ELF-1 (cell line): ENCODE measurements around the gene SMYD1.

ENCODE experiments used
- DNase-seq: peaks from one replicate; pipeline ENCODE4 v3.0.0-alpha.2; 2016; ENCODE audit warnings: low read depth, low spot score

SMYD1 gene

GRCh38 chr2:88087073-88087472 lies 19.4 kb downstream of the SMYD1 start:
- no peak for DNase-seq

GRCh38 chr2:88087763-88088162 lies 20.1 kb downstream of the SMYD1 start:
- DNase-seq, result no peak

- no peak for DNase-seq
Measured at GRCh38 chr2:88088999-88089398, 21.4 kb downstream of the SMYD1 start.

DNA sequence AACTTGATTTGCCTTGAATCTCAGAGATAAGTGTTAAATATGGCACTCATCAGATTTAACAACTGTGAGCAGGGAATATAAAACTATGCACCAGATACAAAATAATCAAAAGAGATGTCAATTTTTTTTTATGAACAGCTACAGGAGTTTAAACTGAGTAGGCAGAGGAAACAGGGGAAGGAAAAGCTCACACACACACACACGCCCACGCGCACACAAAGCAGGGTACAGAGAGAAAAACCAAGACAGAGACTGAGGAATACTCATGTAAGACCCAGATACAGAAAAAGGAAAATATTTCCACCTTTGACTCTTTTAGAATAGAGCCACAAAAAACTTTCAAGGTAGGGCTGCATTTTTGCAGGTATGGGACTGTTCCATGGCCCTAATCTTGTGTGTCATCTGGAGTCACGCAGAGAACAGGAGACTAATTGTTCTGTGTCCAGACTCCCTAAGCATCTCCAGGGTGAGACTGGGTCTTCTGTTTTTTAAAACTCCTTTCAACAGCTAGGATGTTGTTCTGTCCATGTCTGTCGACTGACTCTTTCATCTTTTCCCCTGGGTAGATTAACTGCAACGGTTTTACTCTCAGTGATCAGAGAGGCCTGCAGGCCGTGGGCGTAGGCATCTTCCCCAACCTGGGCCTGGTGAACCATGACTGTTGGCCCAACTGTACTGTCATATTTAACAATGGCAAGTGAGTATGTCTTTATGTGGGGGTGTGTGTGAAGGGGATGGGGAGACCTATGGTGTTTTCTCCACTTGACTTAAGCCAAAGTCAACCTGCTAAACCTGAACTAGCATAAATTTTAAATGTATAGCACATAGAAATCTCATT lies 23.0 kb downstream of the SMYD1 start:
- DNase-seq, result no peak

GRCh38 chr2:88091943-88092342 lies 24.3 kb downstream of the SMYD1 start:
- DNase-seq, result no peak

DNA sequence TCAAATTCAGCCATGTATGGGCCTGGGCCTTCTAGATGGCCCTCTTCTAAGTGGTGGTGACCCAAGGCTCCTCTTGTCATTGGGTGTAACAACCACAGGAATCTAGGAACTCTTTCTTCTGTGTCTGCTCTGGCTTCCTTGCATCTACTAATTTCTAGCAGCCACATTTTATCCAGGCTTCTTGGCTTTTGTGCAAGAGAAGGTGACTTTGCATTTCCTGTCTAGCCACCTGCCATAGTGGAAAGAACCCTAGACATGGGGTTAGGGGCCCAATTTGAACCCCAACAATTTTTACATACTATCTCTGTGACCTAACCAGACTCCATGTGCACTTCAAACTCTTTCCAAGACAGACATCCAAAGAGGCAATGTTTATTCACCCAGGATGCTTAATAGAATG lies 25.1 kb downstream of the SMYD1 start:
- no peak for DNase-seq

GRCh38 chr2:88095022-88095421 lies 27.4 kb downstream of the SMYD1 start:
- DNase-seq, result no peak

GRCh38 chr2:88096708-88097107 lies 29.1 kb downstream of the SMYD1 start:
- DNase-seq, result no peak

DNA sequence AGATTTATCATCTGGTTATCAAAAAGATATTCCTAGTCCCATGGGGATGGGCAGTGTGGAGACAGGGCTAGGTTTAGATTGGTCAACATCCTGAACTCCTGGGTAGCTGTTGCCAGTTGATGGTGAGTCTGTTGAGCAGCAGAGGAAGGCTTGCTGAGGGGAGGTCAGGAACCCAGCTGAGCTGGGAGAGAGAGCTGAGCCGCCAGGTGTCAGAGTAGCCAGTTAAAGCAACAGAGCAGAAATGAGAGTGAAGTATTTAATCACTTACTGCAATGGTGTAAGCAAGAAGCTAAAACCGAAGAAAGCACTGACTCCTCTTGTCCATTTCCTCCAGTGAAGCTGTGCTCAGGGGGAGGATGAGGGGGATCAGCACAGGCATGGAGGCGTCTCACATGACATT lies 29.6 kb downstream of the SMYD1 start:
- DNase-seq, result peak; percentile 7

DNA sequence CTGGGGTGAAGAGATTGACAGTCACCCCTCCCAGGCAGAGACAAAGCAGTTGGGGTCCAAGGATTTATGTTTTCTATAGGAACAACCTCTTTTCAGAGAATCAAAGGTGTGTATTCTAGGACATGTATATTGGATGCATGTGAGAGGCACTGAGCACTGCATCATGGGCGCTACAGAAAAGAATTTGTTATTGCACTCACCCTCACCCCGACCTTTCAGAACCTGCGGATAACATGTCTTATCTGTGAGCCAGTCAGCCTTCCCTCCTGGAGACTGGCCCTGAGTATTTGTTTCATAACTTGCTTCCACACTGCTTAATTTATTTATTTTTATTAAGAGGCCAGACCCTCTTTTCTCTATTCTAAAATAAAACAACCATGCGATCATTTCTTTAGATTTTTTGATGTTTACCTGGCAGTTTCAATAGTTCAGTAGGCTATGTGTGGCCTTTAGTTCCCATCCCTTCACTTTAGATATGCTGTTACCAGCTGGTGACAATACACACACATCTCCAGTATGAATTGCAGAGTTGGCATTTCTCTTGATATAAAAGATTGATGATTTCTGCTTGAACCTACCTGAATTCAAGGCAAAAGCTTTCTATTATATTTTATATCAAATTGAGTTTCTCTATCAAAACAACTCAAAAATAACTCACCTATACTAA lies 30.4 kb downstream of the SMYD1 start:
- no peak for DNase-seq

DNA sequence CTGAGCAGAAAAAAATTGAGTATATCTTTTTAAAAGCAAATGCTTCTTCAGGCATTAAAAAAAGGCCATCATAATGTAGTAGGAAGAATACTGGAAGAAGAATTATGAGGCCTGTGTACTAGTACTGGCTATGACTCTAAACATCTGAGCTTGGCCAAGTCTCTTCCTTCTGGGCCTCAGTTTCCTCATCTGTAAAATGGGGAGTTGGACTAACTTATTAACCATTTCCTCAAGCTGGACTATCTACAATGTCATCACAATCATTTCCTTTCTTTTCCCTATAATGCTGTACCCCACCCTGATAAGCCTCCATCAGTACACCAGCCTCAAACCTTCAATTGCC lies 30.9 kb downstream of the SMYD1 start:
- DNase-seq, result no peak

DNA sequence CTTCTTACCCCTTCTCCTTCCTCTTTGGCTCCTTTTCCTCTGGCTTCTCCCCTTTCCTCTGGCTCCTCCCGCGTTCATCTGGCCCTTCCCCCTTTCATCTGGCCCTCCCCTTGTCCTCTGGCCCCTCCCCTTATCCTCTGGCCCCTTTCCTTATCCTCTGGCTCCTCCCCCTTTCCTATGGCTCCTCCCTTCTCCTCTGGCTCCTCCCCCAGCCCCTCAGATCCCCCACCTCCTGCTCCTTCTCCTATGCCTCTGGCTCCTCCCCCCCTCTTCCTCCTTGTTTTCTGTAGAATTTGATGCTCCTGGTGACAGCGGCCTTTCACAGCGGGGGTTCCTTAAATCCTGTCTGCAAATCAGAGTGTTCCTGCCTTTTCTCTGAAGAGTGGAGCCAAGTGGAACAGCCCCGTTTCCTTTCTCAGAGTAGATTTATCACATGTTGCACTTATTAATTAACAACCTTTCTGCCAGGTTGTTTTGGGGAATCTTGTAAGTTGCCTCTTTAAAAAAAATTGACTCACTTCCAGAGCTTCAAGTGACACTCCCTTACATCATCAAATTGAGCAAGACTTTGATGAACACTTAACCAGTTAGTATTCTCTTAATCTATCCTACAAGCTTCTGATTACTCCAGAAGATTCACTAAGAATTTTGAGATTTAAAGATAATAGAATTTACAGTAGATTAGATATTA lies 32.3 kb downstream of the SMYD1 start:
- peak; percentile 90 for DNase-seq

- DNase-seq, result no peak
Measured at GRCh38 chr2:88100489-88100858, 32.8 kb downstream of the SMYD1 start.

DNA sequence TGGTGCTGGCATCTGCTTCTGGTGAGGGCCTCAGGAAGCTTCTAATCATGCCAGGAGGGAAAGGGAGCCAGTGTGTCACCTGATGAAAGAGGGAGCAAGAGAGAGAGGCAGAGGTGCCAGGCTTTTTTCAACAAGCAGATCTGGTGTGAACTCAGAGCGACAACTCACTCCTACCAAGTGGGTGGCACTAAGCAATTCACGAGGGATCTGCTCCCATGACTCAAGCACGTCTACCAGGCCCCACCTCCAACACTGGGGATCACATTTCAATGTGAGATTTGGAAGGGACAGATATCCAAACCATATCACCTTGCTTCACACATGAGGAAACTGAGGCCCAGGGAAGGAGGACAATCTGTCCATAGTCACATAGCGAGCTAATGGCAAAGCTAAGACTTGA lies 41.2 kb downstream of the SMYD1 start:
- no peak for DNase-seq

- DNase-seq, result no peak
Measured at GRCh38 chr2:88110830-88111229, 43.2 kb downstream of the SMYD1 start.

DNA sequence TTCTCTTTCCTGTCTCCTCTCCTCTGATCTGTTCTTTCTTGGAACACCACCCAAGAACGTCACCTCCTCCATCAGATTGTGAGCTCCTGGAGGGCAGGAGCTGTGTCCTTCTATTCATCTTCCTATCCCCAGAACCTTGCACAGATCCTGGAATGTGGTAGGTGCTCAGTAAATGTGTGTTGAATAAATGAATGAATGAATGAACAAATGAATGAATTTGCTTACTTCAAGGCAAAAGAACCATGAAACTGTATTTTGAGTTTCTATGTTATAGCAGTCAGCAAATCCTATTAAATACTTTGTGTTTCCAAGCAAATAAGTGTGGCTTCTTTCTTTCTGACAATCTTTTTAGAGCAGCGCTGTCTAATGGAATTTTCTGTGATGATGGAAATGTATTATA lies 45.4 kb downstream of the SMYD1 start:
- no peak for DNase-seq

DNA sequence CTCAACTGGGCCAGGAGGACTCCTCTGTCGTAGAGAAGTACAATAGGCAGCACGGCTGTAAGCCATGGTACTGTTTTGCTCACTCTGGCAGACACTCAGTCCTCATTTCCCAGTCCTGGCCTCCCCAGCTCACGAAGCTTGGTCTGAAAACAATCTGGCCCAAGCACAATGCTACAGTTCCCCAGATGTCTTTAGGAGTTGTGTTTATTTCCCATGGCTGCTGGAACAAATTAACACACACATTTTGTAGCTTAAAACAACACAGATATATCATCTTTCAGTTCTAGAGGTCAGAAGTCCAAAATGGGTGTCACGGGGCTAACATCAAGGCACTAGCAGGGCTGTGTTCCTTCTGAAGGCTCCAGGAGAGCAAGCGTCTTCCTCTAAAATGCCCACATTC lies 47.3 kb downstream of the SMYD1 start:
- DNase-seq, result no peak

DNA sequence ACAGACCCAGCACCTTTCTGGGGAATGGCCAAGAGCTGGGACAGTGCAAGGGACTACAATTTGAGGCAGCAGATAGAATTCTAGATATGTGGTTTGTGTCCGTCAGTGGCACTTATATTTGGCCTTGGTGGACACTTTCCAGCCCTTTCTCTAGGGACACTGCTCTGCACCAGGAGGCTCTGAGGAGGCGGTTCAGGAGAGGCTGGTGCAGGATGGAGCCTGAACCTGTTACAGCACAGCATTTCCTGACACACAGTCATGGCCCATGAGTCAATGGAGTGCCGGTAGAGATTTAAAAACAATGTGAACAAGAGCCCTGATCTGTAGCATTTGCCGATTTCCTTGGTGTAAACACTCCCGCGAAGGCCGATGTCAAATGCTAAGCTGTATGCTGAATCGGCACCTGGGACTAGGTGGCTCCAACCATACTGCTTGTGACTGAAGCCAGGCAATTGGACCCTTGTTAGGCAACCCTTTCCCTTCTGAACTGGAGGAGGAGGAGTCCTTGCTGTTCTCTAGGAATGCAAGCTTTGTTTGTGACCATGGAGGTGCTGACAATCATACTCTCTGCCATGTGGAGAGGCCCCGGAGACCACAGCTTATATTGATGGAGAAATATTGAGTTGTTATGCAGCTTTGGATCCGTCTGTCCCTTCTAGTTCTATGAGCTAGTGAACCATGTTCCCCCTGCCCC lies 48.3 kb downstream of the SMYD1 start:
- no peak for DNase-seq

- peak; percentile 5 for DNase-seq
Measured at GRCh38 chr2:88116669-88117432, 49.2 kb downstream of the SMYD1 start.

GRCh38 chr2:88117973-88118372 lies 50.3 kb downstream of the SMYD1 start:
- DNase-seq, result no peak

GRCh38 chr2:88121678-88122077 lies 54.1 kb downstream of the SMYD1 start:
- no peak for DNase-seq
